Ovary (tissue), 3 donors: ENCODE data around the gene TNK2.

ENCODE experiments used
- CTCF ChIP-seq, 3 donors: fragments of 450-650 bp in 2 of 3; fragments of 200-600 bp in 1 of 3; IDR thresholded peaks; one replicate each; pipeline versions ENCODE4 v1.5.1 to v1.8.0; 2016 to 2022; ENCODE audit warnings: antibody characterized with exemption in 3 of 3, mild to moderate bottlenecking in 1 of 3
- POLR2A ChIP-seq: fragments of 450-650 bp; IDR thresholded peaks from one replicate; pipeline ENCODE4 v1.6.1; 2017; ENCODE audit warnings: antibody characterized with exemption, mild to moderate bottlenecking, moderate library complexity
- donor health status: DM: no; HTN: no; CAD: no.

GRCh38 chr3:195818301-195818700, 90.0 kb downstream of the TNK2 start:
- TF ChIP-seq CTCF (IDR thresholded peaks at IDR 0.05) (no peak), POLR2A (no peak)
